Inferior parietal cortex (tissue), 1 donor: Measurements from ENCODE around the gene PLXNA1.
A peak's percentile ranks its signal among the peaks of the same experiment; 100 is the strongest.

ENCODE experiments used
- DNase-seq: peaks from one replicate; pipeline ENCODE4 v3.0.0-alpha.2; 2016; ENCODE audit errors: extremely low spot score

Gene PLXNA1

DNA sequence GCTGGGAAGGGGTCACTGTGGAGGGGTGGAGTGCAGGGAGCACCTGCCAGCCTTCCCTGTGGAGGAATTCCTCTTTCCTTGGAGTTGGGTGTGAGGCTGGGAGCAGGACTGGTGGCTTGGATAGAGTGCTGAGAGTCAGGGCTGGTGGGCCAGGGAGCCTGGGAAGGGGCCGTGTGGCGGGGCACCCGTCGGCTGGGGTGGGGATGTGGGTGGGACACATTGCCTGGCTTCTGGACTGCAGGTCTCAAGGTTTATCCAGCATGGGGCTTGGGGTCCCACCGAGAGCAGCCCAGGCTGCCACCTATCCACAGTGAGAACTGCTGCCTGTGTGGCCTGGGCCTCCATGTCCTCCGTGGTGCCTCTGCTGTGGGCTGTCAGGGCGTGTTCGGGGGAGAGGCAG lies 4.7 kb downstream of the PLXNA1 start:
- no peak for DNase-seq

DNA sequence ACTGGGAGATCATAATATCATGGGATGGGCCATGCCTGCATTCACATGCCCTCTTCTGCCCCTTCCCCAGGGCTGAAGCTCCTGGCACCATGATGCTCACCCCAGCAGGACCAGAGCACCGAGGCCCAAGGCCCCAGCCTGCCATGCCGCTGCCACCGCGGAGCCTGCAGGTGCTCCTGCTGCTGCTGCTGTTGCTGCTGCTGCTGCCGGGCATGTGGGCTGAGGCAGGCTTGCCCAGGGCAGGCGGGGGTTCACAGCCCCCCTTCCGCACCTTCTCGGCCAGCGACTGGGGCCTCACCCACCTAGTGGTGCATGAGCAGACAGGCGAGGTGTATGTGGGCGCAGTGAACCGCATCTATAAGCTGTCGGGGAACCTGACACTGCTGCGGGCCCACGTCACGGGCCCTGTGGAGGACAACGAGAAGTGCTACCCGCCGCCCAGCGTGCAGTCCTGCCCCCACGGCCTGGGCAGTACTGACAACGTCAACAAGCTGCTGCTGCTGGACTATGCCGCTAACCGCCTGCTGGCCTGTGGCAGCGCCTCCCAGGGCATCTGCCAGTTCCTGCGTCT lies 5.6 kb downstream of the PLXNA1 start:
- no peak for DNase-seq

DNA sequence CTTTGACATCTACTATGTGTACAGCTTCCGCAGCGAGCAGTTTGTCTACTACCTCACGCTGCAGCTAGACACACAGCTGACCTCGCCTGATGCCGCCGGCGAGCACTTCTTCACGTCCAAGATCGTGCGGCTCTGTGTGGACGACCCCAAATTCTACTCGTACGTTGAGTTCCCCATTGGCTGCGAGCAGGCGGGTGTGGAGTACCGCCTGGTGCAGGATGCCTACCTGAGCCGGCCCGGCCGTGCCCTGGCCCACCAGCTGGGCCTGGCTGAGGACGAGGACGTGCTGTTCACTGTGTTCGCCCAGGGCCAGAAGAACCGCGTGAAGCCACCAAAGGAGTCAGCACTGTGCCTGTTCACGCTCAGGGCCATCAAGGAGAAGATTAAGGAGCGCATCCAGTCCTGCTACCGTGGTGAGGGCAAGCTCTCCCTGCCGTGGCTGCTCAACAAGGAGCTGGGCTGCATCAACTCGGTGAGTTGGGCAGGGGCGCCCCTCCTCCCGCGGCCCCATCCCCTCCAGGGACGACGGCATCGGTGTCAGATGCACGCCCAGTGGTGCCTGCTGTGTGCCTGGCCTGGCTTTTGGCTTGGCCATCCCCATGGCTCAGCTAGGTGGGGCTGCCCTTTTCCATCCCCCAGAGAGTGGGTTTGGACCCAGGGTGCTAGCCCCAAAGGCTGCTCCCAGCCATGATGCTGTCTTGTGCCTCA lies 6.6 kb downstream of the PLXNA1 start:
- no peak for DNase-seq

DNA sequence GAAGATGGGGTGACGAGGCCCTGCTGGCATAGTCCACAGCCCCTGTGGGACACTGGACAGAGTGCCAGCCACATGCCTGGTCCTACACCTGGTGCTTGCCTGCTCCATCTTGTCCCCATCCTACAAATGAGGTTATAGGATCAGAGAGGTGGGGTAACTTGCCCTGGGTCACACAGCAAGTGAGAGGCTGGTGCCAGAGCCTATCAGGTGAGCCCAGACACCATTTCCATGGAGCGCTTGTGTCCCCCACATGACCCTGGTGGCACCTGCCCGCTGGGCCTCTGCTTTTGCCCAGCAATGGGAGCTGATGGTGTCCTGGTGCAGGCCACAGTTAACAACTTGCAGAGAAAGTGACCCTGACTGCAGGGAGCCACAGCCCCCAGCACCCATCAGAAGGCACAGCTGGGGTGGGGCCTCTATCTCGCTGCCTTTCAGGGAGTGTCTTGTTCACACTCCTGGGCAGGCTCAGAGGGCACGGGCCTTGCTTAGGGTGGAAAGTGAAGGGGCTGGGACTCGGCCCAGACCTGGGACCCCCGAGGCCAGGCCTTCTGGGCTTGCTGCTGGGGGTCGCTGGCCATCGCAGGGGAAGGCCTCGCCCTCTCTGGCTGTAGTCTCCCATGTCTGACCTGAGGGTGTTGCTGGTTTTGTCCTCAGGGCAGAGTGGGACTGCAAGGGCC lies 7.2 kb downstream of the PLXNA1 start:
- DNase-seq = no peak

DNA sequence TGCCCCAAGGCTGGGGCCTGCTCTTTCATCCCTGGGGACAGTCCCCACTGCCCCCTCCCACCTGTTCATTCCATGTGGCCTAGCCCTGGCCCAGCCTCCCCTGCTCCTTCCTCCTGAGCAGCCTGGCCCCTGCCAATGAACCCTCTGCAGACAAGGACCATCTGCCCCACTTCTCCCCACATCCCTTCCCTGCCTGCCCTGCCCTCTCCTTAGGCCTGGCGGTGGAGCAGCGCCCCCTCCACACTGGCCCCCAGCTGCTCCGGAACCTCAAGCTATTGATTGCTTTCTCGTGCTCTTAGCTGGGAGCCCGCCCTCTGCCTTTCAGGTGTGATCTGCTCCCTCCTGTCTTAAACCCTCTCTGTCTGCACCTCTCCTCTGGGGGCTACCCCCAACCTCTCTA lies 8.0 kb downstream of the PLXNA1 start:
- no peak for DNase-seq

DNA sequence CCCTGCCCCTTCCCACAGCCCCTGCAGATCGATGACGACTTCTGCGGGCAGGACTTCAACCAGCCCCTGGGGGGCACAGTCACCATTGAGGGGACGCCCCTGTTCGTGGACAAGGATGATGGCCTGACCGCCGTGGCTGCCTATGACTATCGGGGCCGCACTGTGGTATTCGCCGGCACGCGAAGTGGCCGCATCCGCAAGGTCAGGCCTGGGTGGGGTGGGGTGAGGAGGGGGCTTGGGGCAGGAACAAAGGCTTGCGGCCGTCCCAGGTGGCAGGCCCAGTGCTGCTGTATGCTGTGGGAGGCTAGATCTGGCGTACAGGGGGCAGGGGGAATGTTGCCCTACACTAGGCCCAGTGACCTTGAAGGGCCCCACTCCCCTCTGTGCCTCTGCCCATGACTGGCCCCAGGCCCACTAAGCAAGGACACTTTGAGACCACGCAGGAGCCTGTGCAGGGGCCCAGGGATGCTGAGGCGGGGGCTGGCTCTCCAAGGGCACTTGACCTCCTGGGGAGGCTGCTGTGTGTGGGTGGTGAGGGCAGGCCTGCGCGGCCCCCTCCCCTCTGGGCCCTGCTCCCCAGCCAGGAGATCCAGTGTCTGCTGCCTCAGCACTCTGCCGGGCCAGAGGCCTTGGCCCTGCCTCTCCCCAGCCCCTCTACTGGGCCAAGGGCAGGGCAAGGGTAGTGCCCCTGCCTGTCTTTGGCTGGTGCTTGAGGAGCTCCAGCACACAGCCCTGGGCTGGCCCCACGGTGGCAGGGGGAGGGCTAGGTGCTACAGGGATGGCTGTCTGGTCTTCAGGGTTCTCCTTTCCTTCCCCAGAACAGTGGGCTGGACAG lies 8.7 kb downstream of the PLXNA1 start:
- DNase-seq = no peak

DNA sequence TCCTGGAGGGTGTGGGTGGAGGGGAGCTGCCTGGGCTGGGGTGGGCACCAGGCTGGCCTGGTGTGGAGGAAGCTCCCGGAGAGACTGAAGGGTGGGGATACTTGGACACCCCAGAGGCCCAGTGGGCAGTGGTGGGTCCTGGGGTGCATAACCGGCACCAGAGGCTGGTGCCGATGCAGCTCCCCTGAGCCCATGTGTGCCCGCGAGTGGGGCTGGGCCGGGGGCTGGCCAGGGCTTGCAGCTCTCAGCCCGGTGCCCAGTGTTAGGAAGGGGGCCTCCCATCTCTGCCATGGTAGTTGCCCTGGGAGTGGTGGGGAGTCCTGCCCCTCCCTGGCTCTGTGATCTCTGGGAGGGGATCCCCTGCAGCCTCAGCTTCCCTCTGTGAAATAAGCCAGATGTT lies 9.3 kb downstream of the PLXNA1 start:
- no peak for DNase-seq

DNA sequence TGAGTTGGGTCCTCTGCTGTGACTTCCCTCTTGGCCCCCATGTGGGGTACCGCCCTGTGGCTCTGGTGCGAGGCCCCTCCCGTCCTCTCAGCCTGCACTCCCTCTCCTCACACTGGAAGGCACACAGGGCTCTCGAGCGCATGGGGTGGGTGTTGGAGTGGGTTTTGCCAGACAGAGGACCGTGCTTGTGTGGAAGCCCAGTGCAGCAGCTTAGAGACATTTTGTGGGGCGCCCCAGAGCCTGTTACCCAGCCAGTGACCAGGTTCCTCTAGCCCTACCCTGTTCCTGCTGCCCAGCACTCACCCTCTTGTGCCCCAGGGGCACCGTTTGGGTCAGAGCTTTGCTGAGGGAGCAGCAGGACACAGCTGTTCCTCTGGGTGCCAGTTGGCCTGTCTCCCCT lies 9.9 kb downstream of the PLXNA1 start:
- no peak for DNase-seq

DNA sequence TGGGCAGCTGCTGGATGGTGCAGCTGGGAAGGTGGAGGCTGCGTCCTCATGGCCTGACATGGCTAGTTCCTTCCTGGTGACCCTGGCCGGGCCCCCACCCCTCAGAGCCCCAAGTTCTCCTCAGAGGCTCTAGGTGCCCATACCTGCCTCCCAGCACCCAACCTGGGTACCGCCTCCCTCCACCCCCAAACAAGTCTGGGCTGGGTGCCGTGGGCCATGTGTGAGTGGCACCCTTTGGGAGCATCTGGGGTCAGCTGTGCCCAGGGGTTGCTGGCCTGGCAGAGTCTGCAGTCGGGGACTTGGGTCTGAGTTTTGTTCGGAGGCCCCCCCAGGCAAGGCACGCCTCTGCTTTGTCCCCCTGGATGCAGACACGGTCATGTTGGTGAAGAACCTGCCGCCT lies 10.5 kb downstream of the PLXNA1 start:
- no peak for DNase-seq

DNA sequence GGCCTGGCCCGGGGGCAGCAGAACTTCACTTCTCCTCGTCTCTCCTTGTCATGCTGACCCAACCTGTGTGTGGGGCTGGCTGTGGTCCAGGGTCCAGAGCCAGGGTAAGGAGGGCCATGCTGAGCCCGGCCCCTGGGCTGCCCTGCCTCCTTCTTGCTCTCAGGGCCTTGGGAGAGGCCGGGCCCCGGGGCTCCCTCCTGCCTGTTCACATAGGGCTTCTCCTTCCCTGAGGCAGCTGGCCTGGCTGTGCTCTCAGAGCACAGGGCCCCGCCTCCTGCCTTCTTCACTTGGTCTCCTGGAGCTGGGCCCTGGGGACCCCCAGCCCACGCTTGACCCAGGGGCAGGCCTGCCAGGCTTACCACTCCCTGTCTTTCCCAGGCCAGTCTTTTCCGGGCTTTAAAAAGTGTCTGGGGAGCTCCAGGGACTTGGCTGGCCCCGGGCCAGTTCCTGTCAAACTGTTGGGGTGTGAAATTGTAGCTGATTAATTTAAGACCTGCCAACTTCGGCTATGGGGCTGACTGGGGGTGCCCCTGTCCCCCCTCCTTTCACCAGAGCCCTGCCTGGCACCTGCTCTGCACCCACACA lies 11.8 kb downstream of the PLXNA1 start:
- no peak for DNase-seq

DNA sequence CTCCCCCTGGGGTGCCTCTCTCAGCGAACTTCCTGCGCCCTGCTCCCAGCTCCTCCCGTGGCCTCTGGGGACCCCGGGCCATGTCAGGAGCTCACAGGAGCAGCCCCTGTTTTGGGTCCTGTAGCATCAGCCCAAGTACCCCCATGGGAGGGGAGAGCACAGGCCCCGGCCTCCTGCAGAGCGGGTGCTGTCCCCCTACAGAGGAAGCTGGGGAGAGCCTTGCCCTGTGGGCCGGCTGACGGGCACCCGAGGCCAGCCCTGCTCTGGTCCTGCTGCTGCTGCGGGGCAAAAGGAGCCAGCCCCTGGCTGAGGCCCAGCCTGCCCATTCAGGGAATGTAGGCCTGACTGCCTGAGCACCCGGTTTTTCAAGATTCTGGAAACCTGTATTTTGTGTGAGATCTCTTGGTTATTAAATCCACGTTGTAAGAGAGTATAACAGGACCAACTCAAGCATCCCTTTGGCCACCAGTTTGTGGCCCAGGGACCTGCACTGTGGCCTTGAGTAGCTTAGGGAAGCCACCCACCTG lies 12.4 kb downstream of the PLXNA1 start:
- DNase-seq = no peak

DNA sequence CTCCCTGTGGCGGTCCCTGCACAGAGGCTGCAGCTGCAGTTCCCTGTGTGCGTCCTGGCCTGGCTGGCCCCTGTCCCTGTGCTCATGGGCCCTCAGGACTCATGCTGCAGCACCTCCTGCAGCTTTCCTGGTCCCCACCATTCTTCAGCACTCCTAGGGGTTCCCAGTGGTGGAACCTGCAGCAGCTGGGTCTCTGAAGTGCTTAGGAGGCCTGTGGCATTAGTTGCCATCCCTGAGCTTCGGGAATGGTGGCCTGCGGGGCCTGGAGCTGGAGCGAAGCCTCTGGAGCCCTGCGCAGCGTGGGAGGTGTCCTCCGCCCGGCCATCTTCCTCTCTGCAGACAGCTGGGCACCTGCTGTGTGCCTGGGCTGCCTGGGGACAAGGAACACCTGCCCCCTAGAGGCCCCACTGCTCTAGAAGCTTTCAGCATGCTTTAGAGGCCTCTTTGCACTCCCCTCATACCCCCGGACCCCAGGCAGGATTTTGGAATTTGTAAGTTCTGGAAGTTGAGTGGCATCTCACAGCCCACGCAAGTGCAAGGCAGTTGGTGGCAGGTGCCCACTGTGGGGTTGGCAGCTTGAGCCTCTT lies 13.1 kb downstream of the PLXNA1 start:
- no peak for DNase-seq

DNA sequence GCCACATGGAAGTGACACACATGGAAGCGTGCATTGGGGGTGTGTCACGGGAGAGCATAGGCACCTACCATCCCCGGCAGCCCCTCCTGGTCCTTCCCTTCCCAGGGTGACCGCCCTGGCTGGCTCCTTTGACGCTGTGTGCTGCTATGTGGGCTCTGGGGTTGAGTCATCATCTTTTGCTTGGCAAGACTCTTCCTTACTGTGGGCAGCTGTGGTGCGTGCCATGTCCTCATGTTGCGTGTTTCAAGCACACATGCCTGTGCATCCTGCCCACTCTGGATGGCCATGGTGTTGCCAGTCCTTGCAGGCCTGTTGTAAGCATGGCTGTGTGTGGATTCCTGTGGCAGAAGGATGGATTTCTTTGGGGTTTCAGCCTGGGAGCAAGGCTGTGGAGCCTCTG lies 14.0 kb downstream of the PLXNA1 start:
- peak; percentile 32 for DNase-seq

DNA sequence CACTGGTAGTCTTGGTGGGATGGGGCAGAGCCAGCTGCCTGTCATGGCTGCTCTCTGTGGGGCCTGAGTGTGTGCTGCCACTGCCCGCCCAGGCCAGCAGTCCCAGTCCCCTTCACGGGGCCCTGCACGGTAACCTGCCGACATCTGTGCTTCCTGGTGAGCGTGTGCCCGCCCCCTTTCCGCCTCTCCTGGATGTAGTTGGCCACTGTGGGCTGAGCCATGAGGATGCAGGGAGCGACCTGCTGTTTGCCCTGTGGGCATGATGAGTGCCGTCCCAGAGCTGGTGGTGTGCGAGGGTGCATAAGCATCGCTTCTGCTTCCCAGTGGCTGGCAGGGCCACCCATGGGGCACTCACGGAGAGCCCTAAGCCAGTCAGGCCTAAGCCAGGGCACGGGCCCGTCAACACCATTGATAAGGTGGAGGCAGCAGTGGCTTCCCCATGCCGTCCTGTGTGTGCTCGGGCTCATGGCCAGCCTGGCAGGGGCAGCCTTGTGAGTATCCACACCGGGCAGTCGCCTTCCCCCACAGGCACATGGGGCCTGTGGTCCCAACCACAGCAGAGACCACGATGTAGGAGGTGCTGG lies 14.6 kb downstream of the PLXNA1 start:
- DNase-seq = no peak

DNA sequence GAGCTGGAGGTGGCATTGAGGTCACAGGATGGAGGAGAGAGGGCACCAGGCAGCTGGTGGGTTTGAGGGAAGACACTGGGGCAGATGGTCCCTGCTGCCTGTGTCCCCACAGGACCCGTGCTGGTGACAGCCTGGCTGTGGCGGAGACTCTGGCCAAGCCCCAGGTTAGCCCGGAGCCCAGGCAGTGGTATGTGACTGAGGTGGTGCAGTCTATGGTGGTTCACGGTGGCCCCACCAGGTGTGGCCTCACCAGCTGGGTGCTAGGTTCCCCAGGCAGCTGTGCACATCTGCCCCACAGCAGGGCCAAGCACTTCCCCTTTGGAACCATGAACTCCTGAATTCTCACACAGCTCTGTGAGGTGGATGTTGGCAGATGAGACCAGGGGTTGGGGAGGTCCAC lies 15.4 kb downstream of the PLXNA1 start:
- DNase-seq = no peak

DNA sequence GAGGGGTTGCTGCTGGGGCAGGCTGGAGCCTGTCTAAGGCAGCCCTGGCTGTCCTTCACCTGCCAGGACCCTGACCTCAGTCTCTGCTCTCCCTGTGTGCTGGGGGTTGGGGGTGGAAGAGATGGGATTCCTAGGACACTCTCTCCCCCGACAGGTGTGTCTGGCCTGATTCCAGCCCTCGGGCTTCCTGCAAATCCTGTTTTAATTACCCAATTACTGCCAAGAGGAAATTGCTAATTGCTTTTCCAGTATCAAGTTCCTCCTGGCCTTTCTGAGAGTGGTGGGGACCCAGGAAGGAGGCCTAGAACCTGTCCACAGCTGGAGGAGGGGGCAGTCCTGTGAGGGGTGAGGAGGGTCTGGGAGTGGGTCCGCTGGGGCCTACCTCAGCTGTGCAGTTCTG lies 15.8 kb downstream of the PLXNA1 start:
- DNase-seq = no peak

DNA sequence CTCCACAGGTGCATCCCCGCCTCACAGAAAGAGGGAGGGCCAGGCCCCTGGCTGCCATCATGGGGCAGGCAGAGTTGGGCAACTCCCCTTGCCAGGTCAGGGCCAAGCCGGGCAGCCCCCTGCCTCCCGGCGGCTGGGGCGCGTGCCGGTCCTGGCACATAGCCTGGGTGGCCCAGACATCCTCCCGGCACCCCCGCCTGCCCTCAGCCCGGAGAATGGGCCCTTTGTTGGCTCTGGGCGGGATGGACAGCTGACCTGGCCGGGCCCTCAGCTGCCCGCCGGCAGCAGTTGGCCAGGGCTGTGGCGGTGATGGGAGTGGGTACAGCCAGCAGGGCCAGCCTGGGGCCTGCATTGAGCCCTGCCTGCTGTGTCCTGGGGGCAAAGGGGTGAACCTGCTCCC lies 16.5 kb downstream of the PLXNA1 start:
- DNase-seq = peak; percentile 47

DNA sequence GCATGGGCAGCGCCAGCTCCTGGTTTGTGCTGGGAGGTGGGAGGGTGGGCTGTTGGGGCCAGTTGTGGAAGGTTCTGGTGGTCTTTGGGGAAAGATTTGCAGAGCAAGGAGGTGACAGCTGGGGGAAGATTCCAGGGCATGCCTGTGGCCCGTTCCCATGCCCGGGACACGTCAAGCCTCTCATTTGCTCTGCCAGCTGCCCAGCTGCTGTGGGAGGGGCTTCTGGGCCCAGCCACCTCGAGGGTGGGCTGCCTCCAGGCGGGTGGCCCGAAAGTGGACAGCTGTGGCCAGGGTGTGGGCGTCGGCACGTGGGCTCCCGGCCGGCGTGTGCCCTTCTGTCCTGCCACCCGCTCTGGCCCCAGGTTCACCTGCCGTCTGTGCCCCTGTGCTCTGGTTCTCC lies 17.2 kb downstream of the PLXNA1 start:
- no peak for DNase-seq

DNA sequence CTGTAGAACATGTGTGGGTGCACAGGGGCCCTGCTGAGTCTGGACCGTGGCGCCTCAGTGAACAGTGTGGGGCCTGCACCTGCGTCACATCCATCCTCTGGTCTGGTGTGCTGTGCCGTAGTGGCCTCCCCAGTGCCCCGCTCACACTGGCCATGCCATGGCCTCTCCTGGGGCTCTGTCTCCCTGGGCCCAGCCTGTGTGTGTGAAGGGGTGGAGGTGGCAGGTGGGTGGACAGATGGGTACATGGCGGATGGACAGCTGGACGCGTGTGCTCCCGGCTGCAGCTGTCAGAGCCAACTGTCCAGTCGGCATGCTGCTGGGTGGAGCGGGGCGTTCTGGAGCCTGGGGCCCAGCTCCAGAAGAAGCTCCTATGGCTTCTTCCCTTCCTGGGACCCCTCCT lies 17.8 kb downstream of the PLXNA1 start:
- DNase-seq = no peak

DNA sequence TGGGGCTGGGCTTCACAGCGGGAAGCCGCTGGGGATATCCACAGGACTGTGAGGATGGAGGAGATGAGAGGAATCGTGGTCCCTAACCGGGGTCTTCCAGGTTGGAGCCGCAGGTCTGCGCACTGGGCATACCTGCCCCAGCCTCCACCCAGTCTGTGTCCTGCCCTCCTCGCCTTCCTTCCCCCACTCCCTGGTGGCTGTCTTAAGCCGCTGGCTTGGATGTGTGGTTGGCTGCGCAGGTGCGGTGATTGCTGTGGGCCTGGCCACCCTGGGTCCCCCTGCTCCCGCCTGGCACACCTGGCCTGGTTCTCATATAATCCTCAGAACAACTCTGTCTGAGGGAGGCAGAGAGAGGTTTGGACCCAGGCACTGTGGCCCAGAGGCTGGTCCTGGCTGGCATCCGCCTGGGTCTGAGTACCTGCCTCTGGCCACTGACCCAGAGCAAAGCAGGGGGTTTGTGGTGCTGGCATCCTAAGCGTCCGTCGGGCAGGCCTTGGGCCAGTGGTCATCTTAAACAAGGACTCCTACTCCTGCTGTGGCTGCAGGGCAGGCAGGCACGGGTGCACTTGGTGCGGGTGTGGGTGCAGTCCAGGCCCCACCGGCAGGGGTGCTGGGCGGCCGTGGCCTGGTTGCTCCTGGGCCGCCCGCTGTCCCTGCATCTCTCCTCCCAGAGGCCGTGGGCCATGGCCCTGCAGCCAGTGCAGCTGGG lies 18.7 kb downstream of the PLXNA1 start:
- no peak for DNase-seq
